Fibroblast of skin of left biceps (primary cell): ENCODE data around the gene SEMA3F.
A peak's percentile ranks its signal among the peaks of the same experiment; 100 is the strongest.
"Not testable (repeated sequence)": the region's sequence is repeated elsewhere in the genome, so short reads cannot be mapped to it uniquely, and the experiment has no call there.

Source experiments
- DNase-seq, 2 experiments: peaks; one replicate each; pipeline ENCODE4 v3.0.0-alpha.2; 2013; ENCODE audit warnings: low read depth in 2 of 2

Gene SEMA3F

DNA sequence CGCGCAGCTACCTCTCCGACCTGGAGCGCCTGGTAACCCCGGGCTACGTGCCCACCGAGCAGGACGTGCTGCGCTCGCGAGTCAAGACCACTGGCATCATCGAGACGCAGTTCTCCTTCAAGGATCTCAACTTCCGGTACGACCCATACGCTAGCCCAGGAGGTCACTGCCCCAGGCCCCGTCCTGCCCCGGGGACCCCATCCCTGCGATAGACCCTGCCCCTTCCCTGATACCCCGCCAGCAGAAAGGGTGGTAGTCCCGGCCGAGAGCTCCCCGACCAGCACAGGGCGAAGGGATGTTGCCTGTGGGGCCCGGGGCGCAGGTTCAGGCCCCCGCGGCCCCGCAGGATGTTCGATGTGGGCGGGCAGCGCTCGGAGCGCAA lies 38.6 kb downstream of the SEMA3F start:
- no peak for DNase-seq

DNA sequence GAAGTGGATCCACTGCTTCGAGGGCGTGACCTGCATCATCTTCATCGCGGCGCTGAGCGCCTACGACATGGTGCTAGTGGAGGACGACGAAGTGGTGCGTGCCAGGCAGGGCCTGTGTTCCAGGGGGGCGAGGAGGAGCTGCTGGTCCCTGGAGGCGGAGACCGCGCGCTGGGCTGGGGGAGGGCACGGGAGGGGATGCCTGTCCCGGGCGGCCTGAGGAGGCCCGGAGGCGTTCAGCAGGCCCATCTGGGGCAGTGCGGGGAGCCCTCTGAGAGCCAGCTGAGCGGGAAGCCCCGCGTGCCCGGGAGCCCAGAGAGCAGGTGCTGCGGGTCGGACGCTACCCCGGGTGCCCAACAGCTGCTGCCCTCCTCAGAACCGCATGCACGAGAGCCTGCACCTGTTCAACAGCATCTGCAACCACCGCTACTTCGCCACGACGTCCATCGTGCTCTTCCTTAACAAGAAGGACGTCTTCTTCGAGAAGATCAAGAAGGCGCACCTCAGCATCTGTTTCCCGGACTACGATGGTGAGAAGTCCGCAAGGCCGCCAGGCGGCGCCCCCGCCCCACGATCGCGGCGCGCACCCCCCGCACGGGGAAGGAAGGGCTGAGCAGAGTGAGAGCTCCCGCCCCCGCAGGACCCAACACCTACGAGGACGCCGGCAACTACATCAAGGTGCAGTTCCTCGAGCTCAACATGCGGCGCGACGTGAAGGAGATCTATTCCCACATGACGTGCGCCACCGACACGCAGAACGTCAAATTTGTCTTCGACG lies 39.2 kb downstream of the SEMA3F start:
- peak in 1 of 2 experiments; percentile 18 for DNase-seq

DNA sequence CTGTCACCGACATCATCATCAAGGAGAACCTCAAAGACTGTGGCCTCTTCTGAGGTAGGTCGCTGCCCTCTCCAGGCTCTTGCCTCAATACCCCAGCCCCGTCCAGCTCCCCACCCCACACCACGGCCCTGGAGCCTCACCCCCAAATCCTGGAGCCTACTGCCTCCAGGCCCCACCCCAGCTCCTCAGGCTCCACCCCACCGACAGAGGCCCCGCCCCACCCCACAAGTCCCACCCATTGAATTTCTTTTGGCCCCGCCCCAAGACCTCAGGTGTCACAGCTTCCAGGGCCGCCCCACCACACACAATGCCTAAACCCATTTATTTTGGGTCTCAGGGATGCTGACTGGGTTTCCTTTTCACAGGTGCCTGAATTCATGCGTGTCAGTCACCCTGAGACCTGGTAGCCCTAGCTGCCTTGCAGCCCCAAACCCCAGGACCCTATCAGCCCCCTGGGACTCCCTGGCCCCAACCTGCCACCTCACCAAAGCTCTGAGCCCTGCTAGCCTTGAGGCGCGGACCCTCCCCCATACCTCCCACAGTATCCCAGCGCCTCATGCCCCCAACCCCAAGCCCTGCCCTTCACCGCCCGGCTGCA lies 39.9 kb downstream of the SEMA3F start:
- DNase-seq: no peak

DNA sequence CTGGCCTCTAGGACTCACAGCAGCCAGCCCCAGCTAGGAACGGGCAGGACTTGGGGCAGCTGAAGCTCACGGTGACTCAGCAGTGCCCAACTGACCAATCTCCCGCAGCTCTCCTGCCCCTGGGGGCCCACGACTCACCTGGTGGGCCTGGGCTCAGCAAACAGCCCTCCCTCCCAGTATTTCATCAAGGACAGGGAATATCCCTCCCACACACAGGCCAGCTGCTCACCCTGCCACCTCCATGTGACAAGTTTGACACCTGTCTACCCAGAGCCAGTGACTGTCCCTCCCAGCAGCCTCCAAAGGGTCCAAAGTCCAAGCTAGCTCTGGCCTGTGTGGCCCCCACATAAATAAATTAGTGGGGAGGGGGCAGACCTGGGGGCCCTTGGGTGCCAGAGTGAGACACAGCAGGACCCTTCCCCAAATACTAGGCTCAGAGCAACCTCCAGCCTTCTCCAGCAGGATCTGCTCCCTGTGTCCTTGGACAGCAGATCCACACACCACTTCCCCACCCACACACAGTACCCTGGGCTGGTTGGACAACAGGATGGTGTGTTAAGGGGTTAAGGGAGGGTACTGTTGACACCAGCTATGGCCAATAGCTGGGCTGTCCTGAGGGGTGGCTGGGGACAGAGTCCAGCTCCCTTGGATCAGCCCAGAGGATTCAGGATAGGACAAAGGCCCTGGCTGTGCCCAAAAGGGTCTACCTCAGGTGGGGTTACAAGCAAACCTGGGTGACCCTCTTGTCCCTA lies 40.6 kb downstream of the SEMA3F start:
- DNase-seq: no peak

DNA sequence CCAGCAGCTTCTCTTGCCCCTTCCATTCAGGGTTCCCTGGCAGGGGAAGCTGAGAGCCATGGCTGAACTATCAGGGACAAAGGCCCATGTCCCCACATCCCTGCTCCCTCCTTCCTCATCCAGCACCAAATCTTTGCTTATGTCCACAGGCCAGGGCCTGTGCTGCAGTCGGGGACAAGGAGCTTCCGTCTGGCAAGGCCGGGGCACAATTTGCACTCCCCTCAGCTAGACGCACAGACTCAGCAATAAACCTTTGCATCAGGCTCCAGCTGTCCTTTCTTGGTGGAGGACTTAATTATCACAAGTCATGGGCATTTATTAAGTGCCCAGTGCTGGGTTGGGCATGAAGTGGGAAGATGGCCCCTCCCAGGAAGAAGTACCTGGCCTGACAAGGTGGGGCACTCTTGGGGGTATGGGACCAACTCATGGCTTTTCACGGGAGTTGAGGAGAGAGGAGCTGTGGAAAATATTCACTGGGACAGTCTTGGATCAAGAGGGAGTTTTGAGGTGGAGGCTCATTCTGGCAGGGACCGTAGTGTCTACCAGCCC lies 41.2 kb downstream of the SEMA3F start:
- no peak for DNase-seq

DNA sequence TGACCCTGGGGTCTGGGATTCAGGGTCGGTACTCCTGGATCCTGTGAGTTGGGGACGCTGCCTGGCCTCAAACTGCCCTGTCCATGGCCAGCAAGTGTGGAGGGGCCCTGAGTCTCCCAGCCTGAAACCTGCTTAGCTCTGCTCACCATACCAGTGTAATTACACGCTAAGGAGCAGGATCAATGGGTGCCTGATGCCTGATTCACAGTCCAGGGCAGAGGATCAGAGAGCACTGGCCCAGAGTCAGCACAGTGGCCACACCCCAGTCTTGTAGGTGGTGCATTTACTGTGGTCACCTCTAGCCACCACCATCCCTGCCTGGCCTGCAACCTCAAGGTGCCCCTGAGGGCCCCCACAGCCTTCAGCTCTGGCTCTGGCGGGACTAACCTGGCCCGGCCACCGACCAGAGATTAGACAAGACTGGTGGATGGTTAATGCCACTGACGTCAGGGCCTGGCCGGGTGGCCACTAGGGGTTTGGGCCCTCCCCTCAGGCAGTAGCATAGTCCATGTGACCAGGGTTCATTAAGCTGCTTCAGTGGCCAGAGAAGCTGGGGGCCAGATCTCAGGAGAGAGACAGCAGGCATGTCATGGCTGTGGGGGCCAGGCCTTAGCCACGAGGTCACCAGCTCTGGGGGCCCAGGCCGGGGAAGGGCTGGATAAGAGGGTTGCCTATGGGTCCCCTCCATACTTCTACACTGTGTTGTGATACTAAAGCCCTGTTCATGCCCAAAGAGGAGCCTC lies 46.6 kb downstream of the SEMA3F start:
- DNase-seq: no peak

DNA sequence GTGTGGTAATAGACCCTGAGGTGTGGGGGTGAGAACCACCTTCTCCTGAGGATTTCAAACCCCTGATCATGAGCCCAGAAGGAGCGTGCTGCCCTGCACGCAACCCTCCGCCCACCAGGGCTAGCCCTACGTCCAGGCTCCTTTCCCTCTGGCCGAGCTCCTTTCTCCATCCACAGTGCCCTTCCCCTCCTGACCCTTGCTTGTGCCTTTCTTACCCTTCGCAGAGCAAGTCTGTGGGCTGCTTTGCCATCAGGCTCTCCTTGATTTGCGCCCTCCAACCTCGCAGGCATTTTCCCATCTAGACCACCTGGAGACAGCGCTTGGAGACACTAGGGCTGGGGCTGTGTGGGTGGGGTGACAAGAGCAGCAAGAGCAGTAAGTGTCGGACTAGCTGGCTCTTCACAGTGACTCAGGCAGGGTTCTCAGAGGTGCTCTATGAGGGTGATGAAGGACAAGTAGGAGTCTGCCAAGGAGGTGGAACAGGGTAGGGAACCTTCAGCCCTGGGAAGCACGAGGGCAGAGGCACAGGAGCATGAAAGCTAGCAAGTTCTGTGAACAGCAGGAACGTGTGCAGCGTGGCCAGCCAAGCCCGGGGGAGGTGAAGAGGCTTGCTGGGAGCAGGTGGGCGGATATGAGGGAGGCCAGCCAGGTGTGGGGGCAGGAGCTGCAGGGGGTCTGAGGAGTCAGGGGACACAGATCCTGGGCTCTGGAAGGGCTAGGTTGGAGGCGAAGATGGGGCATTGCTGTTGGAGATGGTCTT lies 47.4 kb downstream of the SEMA3F start:
- DNase-seq: no peak

DNA sequence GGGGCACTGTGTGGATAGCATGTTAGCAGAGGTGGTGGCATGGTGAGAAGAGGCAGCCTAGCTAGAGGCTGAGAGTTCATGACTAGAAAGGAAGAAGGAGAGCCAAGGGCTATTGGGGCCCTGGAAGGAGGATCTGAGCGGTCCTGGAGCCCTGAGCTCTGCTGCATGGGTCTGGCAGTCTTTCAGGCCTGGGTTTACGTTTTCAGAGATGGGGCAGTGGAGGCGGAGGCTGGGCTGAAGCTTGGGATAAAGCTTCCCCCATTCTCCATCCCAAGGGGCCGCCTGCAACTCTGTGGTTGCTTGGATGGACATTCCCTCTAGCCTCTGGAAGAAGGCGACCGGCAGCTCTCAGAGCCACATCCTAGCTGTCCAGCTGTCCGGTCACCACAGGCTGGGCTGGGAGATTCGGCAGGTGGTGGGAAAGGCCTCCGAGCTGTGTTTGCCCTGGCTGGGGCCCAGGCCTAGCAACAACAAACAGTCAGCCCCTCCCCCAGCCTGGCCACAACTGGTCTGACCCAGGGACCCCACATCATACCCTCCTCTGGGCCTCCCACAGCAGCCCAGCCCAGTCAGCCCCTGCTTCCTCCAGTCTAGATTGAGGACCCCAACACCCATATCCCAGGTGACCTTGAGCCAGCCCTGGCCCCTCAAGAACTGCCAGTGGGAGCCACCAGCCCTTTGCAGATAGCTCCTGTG lies 48.1 kb downstream of the SEMA3F start:
- no peak for DNase-seq

DNA sequence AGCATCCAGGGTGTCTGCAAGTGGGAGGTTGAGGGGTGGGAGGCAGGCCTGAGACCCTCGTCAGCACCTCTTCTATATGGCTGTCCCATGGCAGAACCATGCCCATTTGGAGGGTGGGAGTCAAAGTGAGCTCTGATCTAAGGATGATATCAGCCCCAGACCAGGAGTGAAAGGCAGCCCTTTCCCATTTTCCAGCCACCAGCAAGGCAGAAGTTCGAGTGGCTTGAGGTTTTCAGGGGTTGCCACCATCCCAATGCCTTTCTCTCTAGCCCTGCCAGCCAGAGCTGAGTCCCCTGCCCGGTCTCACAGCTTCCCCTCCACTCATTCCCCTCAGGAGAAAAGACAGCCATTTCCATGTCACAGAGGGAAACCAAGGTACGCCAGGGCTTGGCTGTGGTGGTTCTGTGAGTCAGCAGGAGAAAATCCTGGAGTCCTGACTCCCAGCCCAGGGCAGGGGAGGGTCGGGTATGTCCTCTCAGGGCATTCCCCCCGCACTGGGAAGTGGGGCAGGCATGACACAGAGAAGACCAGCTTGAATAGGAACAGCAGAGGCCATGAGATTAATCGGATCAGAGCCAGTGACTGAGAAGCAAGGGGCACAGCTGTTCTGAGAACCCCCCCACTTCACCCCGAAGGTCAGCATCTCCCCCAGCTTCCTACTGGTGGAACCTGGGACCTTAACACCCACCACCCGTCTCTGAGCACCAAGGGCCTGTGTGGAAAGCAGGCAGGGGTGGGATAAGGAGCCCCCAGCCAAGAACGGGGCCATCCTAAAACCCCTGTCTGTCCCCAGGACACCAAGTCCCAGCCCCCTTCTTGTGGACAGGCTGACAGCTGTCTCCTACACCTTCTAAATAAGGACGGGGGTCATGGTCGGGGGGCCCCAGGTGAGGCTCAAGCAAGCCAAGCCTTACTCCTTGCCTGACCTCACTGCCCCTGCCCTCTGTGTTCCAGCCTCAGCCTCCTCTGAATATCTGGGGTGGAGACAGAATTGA lies 49.0 kb downstream of the SEMA3F start:
- no peak for DNase-seq

DNA sequence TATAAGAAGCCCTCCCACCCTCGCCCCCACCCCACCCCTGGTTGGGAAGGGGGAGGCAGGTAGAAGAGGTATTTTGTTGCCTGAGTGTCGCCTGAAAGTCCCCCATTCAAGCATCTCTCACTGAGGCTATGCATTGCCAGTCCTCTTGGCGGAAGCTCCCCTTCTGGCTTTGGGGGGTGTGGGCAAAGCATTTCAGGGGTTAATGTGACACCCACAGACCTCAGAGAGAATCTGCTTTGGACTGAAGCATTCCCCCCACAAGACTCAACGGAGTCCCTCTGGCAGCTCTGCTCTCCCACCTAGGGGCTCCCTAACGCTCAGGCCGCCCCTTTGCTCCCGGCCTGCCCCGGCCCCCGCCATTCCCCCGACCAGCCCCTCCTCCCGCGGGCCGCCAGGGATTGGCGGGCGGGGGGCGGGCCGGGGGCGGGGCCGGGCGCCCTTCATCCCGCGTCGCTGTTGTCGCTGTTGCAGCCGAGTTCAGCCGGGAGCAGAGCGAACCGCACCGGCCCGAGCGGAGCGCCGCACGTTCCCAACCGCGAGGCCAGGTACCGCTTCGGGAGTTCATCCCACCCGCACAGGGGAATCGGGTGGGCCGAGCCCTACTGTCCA lies 49.8 kb downstream of the SEMA3F start, which contains the start of gene SLC38A3:
SLC38A3 (plus strand) TSS at position 468 of the 609 bp plus-strand sequence. CDS start 8,929 bp downstream, outside the sequence.
- DNase-seq: no peak

DNA sequence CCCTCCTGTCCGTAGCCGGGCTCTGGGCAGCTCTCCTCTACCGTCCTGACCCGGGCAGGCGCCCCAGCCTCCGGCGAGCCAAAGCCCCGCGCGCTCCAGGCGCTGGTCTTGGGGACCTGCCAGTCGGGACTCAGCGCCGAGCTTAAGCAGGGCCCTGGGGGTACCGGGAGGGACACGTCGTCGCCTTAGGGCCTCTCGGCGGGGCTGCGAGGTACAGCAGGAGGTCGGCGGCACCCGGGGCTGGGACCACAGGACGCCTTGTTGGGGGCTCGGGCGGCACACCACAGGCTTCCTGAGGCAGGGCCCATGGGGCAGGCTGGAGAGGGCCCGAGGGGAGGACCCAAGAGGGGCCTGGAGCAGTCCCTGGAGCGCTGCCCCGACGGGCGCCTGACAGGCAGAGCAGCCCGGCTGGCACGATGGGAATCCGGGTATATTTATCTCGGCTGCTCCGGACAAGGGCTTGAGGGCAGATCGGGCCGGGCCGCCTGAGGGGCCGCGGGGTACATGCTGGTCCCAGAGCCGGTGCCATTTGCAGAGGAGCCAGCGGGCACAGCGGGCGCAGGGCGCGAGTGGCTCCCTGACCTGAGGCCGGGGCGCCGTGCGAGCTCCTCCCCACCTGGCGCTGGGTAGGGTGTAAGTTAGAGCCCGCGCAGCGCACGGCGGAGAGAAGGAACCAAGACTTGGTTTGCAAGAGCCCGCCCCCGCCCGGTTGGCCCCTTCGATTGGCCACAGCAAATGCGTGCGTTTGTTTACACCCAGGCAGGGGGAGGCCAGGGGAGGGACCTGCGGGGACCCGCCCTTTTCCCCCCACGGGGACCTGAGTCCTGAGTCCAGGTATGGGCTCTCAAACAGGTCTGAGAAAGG lies 50.5 kb downstream of the SEMA3F start:
- no peak for DNase-seq

DNA sequence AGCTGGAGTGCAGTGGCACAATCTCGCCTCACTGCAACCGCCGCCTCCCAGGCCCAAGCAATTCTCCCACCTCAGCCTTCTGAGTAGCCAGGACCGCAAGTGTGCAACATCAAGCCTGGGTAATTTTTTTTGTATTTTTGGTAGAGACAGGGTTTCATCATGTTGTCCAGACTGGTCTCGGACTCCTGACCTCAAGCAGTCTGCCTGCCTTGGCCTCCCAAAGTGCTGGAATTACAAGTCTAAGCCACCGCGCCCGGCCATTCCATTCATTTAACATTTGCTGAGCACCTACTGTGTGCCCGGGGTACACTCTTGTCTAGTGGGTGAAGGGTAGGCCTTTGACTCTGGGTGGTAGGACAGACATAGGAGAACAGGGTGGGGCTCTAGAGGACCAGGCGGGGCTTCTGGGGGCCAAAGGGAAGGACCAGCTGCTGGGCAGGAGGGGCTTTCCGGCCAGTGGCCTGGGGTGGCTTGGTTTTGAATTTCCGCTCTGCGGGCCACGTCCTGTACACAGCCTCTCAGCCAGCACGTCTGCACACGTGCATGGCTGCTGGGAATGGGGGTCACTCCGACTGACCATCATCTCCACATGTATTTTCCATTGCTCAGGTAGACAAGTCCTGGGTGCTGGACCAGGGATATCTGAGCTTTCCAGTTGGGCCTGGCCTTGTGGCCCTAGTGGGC lies 52.4 kb downstream of the SEMA3F start:
- no peak for DNase-seq

DNA sequence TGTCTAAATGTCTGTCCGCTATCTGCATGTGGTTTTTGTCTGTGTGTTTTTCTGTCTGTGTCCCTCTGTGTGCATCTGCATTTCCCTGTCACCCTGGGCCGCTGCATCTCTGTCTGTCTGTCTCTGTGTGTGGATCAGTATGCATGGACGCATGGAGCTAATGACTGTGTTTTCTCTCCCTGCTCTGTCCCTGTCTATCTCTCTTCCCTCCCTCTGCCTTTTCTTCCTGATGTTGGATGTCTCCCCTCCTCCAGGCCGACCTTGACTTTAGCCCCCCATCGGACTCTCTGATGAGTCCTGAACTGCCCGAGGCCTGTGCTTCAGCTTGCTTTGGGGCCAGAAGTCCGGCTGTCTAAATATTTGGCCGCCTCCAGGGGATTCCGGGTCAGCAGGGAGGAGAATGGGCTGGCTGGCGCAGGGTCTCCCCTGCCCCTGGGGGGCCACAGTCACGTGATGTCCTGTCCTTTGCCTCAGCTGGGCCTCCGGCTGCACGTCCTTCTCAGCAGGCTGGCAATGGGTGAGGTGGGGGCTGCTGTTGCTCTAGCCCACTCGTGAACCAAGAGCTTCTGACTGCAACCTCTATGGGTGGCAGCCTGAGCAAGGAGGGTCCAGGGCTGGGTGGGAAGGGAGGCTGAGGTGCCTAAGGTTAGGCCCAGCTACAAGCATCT lies 53.7 kb downstream of the SEMA3F start:
- no peak for DNase-seq

DNA sequence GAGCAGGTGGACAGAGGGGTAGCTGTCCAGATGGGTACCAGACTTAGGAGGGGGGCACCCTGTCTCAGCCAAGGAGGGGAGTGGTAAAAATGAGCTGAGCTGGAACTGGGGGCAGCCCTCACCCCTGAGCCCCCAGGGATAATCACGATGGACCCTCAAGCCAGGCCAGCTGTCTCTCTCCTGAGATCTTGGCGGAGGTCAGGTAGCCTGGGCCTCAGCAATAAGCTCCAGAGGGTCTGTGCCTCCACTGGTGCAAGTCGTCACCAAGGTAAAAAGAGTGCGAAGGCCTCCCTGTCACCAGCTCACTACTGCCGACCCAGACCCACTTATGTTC lies 55.0 kb downstream of the SEMA3F start:
- DNase-seq: no peak

DNA sequence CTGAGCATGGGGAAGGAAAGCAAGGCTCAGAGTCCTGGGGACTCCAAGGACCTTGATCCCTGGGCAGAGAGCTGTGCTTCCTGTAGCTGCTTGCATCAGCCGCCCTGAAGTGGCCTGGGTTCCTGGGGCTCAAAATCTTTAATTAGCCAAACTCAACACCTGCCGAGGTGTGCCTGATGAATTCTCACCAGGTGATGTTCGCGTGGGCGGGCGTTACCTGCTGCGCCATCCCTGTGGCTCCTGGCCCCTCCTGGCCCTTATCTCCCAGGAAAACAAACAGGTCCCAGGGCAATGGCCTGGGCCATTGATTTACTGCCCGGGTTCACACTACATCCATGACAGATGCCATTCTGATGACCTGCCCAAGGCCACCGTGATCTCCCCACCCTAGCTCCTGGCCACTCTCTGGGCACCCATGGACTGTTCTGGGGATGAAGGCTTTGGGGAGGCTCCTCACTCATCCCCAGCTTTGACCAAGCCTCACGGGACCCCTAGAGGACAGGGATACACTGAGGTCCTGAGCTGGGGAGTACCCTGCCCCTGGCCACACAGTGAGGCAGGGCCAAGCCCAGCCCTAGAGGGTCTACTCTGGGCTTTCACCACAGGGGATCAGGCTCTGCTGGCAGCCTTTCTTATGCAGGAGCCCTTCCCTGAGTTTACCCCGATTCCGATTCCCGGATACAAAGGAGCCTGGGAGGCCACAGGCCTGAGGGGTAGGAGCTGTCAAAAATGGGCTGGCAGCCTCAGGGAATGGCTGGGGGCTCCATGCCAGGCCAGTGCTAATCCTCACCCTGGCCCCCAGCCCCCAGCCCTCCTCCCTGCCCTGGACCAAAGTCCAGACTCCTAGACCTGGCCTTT lies 55.6 kb downstream of the SEMA3F start:
- no peak for DNase-seq

DNA sequence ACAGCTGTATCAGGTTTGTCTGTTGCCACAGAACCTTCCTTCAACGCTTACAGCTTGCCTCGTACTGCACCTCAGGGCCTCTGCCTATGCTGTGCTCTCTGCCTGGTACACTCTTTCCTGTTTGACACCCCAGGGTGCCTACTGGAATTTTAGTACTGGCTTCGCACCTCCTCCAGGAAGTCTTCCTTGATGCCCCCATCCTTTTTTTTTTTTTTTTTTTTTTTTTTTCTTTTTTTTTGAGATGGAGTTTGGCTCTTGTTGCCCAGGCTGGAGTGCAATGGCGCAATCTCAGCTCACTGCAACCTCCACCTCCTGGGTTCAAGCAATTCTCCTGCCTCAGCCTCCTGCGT lies 56.2 kb downstream of the SEMA3F start:
- DNase-seq: not testable (repeated sequence)
